Measurements from ENCODE around the gene SLC26A5.

- TF ChIP-seq CTCF (IDR thresholded peaks at IDR 0.05; ENCODE audit: insufficient read depth, low read length) (no peak), POLR2AphosphoS5 (IDR thresholded peaks at IDR 0.05; ENCODE audit: low read depth) (no peak)
Observed at GRCh38 chr7:103391976-103392375, 54.0 kb downstream of the SLC26A5 start.
